HG03342 (cell line): ENCODE data around the gene SANBR.

Experiments
- ATAC-seq: cut with Tn5 transposase; IDR thresholded peaks from one replicate; pipeline ENCODE4 v1.9.1; 2021; ENCODE audit warnings: mild to moderate bottlenecking, moderate library complexity; ENCODE audit not compliant: unreplicated experiment

SANBR gene

DNA sequence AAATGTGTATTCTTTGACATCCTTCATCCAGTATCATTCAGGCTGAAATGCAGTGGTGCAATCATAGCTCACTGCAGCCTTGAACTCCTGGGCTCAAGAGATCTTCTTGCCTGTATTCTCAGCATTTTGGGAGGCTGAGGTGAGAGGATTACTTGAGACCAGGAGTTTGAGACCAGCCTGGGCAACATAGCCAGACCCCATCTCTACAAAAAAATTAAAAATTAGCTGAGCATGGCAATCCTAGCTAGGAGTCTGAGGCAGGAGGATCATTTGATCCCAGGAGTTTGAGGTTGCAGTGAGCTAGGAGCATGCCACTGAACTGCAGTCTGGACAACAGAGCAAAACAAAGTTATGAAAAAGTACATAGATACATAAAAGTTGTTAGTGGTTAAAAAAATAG is 24.1 kb downstream of the SANBR start:
- ATAC-seq = no peak

DNA sequence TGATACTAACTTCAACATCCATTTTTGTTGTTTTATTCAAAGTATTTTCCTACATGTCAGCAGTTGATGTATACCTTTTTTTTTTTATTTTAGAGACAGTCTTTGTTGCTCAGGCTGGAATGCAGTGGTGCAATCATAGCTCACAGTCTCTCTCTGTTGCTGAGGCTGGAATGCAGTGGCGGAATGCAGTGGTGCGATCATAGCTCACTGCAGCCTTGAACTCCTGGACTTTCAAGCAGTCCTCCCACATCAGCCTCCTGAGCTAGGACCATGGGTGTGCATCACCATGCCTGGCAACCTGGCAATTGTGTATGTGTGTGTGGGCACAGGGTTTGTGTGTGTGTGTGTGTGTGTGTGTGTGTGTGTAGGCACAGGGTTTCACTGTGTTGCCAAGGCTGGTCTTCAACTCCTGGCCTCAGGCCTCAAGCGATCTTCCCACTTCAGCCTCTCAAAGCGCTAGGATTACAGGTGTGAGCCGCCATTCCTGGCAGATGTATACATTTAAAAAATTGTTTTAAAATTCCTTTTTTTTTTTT is 24.8 kb downstream of the SANBR start:
- no peak for ATAC-seq

- ATAC-seq = no peak
Measured at GRCh38 chr2:61091485-61091884, 25.8 kb downstream of the SANBR start.

- no peak for ATAC-seq
Measured at GRCh38 chr2:61096438-61096837, 30.8 kb downstream of the SANBR start.

GRCh38 chr2:61100801-61101200 is 35.1 kb downstream of the SANBR start:
- no peak for ATAC-seq

DNA sequence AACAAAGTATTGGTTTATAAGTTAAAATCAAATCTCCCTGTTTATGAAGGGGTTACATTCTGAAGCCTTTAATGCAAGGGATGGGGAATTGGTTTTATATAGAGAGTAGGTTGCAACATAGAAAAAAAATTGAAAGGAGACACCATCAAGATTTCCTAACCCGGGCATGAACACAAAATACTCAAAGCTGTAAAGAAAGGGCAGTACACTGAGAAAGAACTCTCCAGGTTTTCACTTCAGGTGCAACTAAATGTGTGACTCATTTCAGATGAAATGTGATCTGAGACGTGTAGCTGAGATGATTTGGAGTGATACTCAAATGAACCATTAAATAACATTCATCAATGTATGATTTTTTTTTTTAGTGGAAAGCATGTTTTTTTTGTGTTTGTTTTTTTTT is 43.6 kb downstream of the SANBR start:
- no peak for ATAC-seq

- ATAC-seq = no peak
Measured at GRCh38 chr2:61111708-61112107, 46.0 kb downstream of the SANBR start.

DNA sequence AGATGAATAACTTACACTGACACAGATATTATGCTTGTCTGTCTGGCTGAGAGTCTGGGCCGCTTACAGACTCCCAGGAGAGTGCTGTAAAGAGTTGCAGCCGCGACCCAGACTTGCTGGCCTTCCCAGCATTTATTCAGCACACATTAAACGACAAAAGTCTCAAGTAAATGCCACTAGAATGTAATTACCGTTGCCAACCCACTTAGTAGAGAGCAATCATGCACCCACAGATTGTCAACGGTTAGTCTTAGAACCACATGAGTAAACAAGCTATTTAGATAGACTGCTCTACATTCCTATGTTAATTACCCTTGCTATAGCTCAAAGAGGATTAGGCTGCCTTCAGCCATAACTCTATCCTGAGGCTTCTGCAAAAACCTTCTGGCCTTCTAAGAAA is 48.5 kb downstream of the SANBR start:
- ATAC-seq = no peak
